OCI-LY7 (cell line): Measurements from ENCODE around the gene VEGFA. TPM values are rescaled to one million over a fixed set of nuclear protein-coding genes. Genes with fewer than 3 reads are reported as not detected.

Experiments
- BruUV-seq: library from RNA; stranded (reverse); fragments of 400-500 nt; replicated peaks from 2 replicates; lab custom pipeline; 2021; lab: Mats Ljungman, UMichigan
- CTCF ChIA-PET: fragments of 300-600 bp; sonication (Branson Sonifier 250); formaldehyde crosslinking; loops from one replicate; lab custom pipeline; 2022; ENCODE audit warnings: antibody characterized with exemption; ENCODE audit not compliant: unreplicated experiment; lab: Charles Lee
- POLR2A ChIA-PET: fragments of 300-600 bp; sonication (Branson Sonifier 250); formaldehyde crosslinking; loops from one replicate; lab custom pipeline; 2022; ENCODE audit warnings: antibody characterized with exemption; lab: Charles Lee
- DNase-seq: peaks from one replicate; pipeline ENCODE4 v3.0.0-alpha.2; 2015; ENCODE audit warnings: low spot score
- H2AFZ ChIP-seq: fragments of 200-600 bp; sonication (generic), shearing (Covaris generic); 2 replicates; pipeline ENCODE4 v1.6.1; 2014; ENCODE audit warnings: mild to moderate bottlenecking, antibody characterized with exemption, low read length, moderate library complexity
- H3K27ac ChIP-seq: fragments of 200-600 bp; sonication (generic); 2 replicates; pipeline ENCODE4 v1.5.1; 2014; ENCODE audit warnings: mixed run types, low read depth, mild to moderate bottlenecking, moderate library complexity, low read length, inconsistent platforms; ENCODE audit not compliant: poor library complexity, severe bottlenecking
- H3K36me3 ChIP-seq: fragments of 200-600 bp; sonication (generic); 2 replicates; pipeline ENCODE4 v1.6.1; 2014; ENCODE audit warnings: mild to moderate bottlenecking, antibody characterized with exemption, low read length, moderate library complexity, mixed read lengths; ENCODE audit not compliant: insufficient read depth
- H3K4me1 ChIP-seq: fragments of 200-600 bp; sonication (generic); 2 replicates; pipeline ENCODE4 v1.5.1; 2014; ENCODE audit warnings: mild to moderate bottlenecking, low read length; ENCODE audit not compliant: insufficient read depth, poor library complexity, severe bottlenecking
- H3K4me2 ChIP-seq: fragments of 200-600 bp; sonication (generic); 2 replicates; pipeline ENCODE4 v1.6.1; 2014; ENCODE audit warnings: mild to moderate bottlenecking, low read length
- H3K4me3 ChIP-seq: fragments of 200-600 bp; sonication (generic); 2 replicates; pipeline ENCODE4 v1.5.1; 2014; ENCODE audit warnings: mild to moderate bottlenecking, low read depth, low read length; ENCODE audit not compliant: poor library complexity, severe bottlenecking
- H3K79me2 ChIP-seq: fragments of 200-600 bp; sonication (generic); 2 replicates; pipeline ENCODE4 v1.6.1; 2016; ENCODE audit warnings: low read depth, mild to moderate bottlenecking, low read length, moderate library complexity, mixed read lengths; ENCODE audit not compliant: insufficient read depth
- H3K9me2 ChIP-seq: fragments of 200-600 bp; sonication (generic); 2 replicates; pipeline ENCODE4 v1.6.1; 2016; ENCODE audit warnings: mild to moderate bottlenecking, low read length, mixed read lengths; ENCODE audit not compliant: insufficient read depth
- H3K9me3 ChIP-seq: fragments of 200-600 bp; sonication (generic); 2 replicates; pipeline ENCODE4 v1.6.1; 2014; ENCODE audit warnings: mild to moderate bottlenecking, mixed run types, low read length, mixed read lengths
- H4K20me1 ChIP-seq: fragments of 200-600 bp; sonication (generic); 2 replicates; pipeline ENCODE4 v1.6.1; 2014; ENCODE audit warnings: mild to moderate bottlenecking, antibody characterized with exemption, low read length, moderate library complexity, mixed read lengths; ENCODE audit not compliant: insufficient read depth
- CTCF ChIP-seq: fragments of 200-600 bp; sonication (generic); conservative IDR thresholded peaks from 2 replicates; pipeline ENCODE4 v1.5.1; 2014; ENCODE audit warnings: mild to moderate bottlenecking, antibody characterized with exemption, low read length, moderate library complexity, mixed read lengths
- EZH2phosphoT487 ChIP-seq: fragments of 200-600 bp; sonication (generic); IDR thresholded peaks from 2 replicates; pipeline ENCODE4 v1.6.1; 2018; ENCODE audit warnings: low read depth, borderline replicate concordance, mild to moderate bottlenecking, mixed run types, antibody characterized with exemption, low read length, moderate library complexity, mixed read lengths
- intact Hi-C: fragments of 100-400 bp; cut with micrococcal nuclease; formaldehyde crosslinking; loops from one replicate; pipeline ENCODE4 v1.10.0; 2022; ENCODE audit not compliant: unreplicated experiment
- total RNA-seq, 2 experiments: library from RNA; depleted of rRNA in 1 of 2; stranded (reverse); fragments of >200 nt in 1 of 2; shearing (Covaris generic) in 1 of 2; gene quantifications; 2 replicates each; pipeline ENCODE4 v1.2.3, GENCODE V29; 2014 to 2022

VEGFA gene
- total RNA-seq, 2 experiments from 2014 or later, result 59.7 to 88.5 TPM

- Histone ChIP-seq H3K9me3 (no peaks in the 10 kb centered on the region), H4K20me1 (no peaks in the 10 kb centered on the region), H2AFZ (no peak overlapping the region), H3K4me1 (no peaks in the 10 kb centered on the region), H3K36me3 (no peaks in the 10 kb centered on the region), H3K4me3 (no peak overlapping the region), H3K79me2 (no peaks in the 10 kb centered on the region), H3K9me2 (no peaks in the 10 kb centered on the region), H3K27ac (no peak overlapping the region), H3K4me2 (no peak overlapping the region)
- intact Hi-C loops, result no loop called here
- BruUV-seq, result no TSS peak
- no peak for DNase-seq
- ChIA-PET POLR2A (no interaction called here), CTCF (no interaction called here)
- TF ChIP-seq CTCF (no peak), EZH2phosphoT487 (no peak)
Measured at GRCh38 chr6:43798688-43799444, 28.9 kb downstream of the VEGFA start.

GRCh38 chr6:43799551-43800297 is 29.7 kb downstream of the VEGFA start:
- Histone ChIP-seq H3K4me2 (no peak overlapping the region), H2AFZ (no peak overlapping the region), H3K4me1 (no peaks in the 10 kb centered on the region), H3K9me2 (no peaks in the 10 kb centered on the region), H3K4me3 (no peak overlapping the region), H3K27ac (no peak overlapping the region), H3K9me3 (no peaks in the 10 kb centered on the region), H3K79me2 (no peaks in the 10 kb centered on the region), H4K20me1 (no peaks in the 10 kb centered on the region), H3K36me3 (no peaks in the 10 kb centered on the region)
- no peak for TF ChIP-seq EZH2phosphoT487
- TF ChIP-seq CTCF, result no peak
- no TSS peak for BruUV-seq
- peak; percentile 25 for DNase-seq
- intact Hi-C loops, result no loop called here
- POLR2A ChIA-PET, result no interaction called here
- CTCF ChIA-PET, result no interaction called here

- Histone ChIP-seq H3K4me2 (no peak overlapping the region), H3K9me2 (no peaks in the 10 kb centered on the region), H3K36me3 (no peaks in the 10 kb centered on the region), H2AFZ (no peak overlapping the region), H3K9me3 (no peaks in the 10 kb centered on the region), H3K79me2 (no peaks in the 10 kb centered on the region), H3K27ac (no peak overlapping the region), H4K20me1 (no peaks in the 10 kb centered on the region), H3K4me3 (no peak overlapping the region), H3K4me1 (no peaks in the 10 kb centered on the region)
- TF ChIP-seq CTCF (no peak), EZH2phosphoT487 (no peak)
- POLR2A ChIA-PET, result no interaction called here
- CTCF ChIA-PET, result no interaction called here
- intact Hi-C loops, result no loop called here
- BruUV-seq, result no TSS peak
- no peak for DNase-seq
Measured at GRCh38 chr6:43800298-43800623, 30.2 kb downstream of the VEGFA start.
